ENCODE results near the gene PFN3.

Gene PFN3

DNA sequence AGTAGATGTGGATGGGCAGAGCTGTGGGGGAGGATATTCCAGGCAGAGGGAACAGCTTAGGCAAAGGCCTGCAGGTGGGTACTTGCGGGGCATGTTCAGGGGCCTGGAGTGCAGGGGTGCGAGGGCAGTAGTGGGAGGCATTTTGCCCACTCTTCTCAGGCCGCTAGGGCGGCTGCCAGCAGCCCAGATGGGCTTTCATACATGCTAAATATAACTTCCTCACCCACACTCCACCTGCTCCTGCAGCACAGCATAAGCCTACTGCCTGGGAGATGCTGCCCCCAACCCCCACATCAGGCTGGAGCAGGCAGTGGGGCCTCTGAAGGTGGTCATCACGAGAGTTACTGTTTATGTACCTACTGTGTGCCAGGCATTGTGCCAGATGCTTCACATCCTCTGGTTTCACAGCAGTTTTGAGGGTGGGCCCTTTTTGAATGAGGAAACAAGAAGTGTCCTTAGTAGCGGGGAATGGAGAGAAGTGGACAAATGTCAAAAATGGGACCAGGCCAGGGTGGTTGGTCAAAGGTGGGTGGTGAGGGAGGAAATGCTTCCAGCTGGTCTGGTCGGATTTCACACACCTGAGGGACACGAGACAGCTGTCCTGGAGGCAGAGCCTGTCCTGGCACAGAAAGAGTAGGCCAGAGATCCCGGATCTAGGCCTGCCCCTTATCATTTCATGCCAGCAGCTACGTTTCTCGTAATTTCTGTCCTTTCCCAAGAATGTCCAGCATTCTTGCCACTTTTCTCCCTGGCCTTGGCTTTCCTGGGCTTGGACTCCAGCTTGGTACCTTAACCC, 30.6 kb downstream of the PFN3 start:
- no peak for DNase-seq (ENCODE audit: low spot score)
- no peak overlapping the region for H3K4me3 ChIP-seq
- TF ChIP-seq, protein P1, sequence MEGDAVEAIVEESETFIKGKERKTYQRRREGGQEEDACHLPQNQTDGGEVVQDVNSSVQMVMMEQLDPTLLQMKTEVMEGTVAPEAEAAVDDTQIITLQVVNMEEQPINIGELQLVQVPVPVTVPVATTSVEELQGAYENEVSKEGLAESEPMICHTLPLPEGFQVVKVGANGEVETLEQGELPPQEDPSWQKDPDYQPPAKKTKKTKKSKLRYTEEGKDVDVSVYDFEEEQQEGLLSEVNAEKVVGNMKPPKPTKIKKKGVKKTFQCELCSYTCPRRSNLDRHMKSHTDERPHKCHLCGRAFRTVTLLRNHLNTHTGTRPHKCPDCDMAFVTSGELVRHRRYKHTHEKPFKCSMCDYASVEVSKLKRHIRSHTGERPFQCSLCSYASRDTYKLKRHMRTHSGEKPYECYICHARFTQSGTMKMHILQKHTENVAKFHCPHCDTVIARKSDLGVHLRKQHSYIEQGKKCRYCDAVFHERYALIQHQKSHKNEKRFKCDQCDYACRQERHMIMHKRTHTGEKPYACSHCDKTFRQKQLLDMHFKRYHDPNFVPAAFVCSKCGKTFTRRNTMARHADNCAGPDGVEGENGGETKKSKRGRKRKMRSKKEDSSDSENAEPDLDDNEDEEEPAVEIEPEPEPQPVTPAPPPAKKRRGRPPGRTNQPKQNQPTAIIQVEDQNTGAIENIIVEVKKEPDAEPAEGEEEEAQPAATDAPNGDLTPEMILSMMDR (IDR thresholded peaks at IDR 0.05) = no peak
- peak overlapping the region in 1 of 2 donors; percentile 9 for H3K27ac ChIP-seq

DNA sequence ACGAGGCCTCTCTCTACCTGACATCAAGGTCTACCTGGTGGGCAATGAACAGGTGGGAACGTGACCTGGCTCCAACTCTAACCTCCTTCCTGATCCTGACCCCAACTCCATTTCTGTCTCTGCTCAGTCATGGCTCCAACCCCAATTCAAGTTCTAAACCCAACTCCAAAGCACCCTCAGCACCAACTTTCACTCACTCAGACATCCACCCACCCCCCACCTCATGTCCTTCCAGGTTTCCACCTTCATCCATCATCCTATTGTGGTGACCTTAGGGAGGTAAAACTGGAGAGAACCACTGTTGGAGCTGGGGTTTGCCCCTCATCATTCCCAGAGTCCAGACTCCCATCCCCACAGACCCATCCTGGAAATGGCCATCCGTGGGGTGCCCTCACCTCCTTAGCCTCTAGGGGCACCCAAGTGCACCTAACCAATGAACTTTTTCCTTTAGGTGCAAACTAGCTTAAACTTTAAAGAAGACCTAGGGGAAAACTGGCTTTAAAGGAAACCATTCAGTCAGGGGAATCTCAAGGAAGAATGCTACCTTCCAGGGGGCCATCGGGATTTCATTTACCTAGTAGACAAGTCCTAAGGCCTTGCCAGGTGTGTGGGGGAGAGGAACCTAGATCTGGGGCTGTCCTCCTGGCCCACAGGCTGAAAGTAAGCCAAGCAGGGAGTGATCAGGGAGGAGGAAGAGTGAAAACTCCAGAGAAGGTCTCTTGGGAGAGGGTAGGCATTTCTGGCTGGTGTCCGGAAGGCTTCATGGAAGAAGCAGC, 31.4 kb downstream of the PFN3 start:
- no peak overlapping the region for H3K4me3 ChIP-seq
- DNase-seq (ENCODE audit: low spot score) = no peak
- H3K27ac ChIP-seq = no peak overlapping the region
- TF ChIP-seq, protein P1 (IDR thresholded peaks at IDR 0.05) = peak; percentile 16

DNA sequence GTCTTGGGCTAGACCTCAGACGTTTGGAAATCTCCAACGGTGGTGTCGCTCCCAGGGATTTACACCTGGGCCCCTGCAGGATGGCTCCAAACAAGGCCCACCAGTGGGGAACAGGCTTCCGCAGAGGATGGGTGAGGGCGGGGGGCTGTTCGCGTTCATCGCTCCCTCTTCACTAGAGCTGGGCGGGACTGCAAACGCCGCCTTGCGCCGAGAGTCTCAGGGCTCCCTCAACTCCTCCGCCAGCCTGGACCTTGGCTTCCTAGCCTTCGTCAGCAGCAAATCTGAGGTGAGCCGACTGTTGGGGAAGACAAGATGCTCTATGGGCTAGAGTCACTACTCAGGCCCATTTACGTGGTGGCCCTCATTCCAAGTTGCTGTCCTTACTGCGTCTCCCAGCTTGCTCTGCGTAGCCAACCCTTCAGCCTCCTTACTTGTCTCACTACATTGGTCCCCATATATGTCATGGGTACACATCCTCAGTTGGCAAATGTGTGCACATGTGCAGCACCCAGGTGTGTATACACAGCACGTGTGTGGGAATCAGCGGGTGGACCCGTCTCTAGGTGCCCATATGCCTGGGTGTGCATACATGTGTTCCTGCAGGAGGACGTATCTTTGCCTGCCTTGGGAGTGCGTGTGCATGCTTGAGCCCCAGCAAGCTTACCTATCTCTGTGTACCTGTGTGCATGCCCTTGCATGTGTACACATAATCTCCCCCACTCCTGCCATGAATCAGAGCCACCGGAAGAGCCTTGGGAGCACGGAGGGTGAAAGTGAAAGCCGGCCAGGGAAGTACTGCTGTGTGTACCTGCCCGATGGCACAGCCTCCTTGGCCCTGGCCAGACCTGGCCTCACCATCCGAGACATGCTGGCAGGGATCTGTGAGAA, 32.2 kb downstream of the PFN3 start:
- no peak overlapping the region for H3K27ac ChIP-seq
- H3K4me3 ChIP-seq = no peak overlapping the region
- DNase-seq (ENCODE audit: low spot score) = no peak
- TF ChIP-seq, protein P1 (IDR thresholded peaks at IDR 0.05) = no peak

DNA sequence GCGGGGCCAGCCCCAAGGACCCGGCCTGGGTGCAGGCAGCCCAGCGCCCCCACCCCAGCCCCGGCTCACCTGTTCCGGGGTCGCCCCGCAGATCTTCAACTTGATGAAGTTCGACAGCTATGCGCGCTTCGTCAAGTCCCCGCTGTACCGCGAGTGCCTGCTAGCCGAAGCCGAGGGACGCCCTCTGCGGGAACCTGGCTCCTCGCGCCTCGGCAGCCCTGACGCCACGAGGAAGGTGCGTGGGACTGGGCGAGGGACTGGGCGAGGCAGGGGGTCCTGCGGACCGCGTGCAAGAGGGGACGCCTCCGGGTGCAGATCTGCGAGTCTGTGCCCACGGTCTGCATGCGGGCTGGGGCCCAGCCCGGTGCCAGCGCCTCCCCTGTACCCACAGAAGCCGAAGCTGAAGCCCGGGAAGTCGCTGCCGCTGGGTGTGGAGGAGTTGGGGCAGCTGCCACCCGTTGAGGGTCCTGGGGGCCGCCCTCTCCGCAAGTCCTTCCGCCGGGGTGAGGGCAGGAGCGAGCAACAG, 33.1 kb downstream of the PFN3 start:
- peak overlapping the region; percentile 70 for H3K4me3 ChIP-seq
- peak overlapping the region in 1 of 2 donors; percentile 89 for H3K27ac ChIP-seq
- peak; percentile 72 for DNase-seq (ENCODE audit: low spot score)
- TF ChIP-seq, protein P1 (IDR thresholded peaks at IDR 0.05) = no peak

DNA sequence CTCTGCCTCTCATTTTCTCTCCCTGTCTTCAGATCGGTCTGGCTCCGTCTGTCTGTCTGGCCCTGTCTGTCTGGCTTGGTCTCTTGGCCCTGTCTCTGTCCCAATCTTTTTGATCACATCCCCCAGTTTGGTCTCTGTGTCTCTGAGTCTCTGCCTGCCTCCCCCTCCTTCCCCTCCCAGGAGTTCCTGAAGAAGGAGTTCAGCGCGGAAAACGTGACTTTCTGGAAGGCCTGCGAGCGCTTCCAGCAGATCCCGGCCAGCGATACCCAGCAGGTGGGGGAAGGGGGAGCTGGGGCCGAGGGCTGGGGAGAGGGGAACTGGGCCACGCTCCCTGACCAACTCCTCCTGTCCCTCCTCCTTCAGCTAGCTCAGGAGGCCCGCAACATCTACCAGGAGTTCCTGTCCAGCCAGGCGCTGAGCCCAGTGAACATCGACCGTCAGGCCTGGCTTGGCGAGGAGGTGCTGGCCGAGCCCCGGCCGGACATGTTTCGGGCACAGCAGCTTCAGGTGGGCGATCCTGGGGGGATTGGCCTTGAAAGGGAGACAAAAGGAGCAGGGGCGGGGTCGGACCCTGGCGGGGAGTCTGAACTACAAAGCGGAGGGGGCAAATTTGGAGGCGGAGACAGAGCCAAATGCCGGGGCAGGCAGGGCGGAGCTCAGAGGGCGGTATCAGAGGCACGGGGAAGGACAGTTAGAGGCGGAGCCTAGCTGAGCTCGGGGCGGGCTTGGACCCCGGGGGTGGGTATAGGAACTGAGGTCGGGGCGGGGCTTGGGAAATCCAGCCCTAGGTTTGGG, 33.7 kb downstream of the PFN3 start:
- TF ChIP-seq, protein P1 (IDR thresholded peaks at IDR 0.05) = no peak
- DNase-seq (ENCODE audit: low spot score) = peak; percentile 90
- Histone ChIP-seq H3K4me3 (peak overlapping the region; percentile 70), H3K27ac (peak overlapping the region; percentile 42 to 89)

Measured in coronary artery (tissue), 2 donors.